ENCODE results near the gene LPCAT1. TPM values are rescaled to one million over a fixed set of nuclear protein-coding genes. Genes with fewer than 3 reads are reported as not detected.

LPCAT1 gene
- total RNA-seq, 4 donors from 2014 or later, result 18.9 to 47.5 (median 29.2) TPM

DNA sequence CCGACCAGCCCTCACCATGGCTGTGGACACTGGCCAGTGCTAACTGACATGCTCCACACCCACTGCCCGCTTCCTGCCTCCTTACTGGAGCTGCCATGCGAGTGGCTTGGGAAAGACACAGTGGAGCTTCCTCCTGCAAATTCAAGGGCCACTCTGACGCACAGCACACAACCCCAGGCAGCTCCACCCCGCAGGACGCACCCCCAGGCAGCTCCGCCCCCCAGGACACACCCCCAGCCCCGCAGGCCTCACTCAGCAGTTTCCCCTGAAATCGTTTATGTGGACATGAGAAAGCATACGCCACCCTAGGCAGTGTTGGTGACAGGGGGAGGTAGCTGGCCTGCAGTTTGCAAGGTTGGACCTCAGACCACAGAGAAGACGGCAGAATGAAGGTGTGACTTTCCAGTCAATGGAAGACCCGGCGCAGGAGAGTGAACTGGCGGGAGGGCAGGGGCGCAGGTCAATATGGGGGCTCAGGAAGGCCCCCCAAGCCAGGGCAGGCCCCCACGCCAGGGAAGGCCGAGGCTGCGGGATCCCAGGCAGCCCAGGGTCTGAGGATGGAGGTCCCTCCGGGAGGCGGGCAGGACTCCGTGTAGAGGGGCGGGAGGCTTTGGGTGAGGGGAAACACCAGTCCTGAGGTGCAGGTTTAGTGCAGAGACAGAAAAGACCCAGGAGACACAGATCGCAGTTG is 21.6 kb downstream of the LPCAT1 start:
- TF ChIP-seq, protein P1, sequence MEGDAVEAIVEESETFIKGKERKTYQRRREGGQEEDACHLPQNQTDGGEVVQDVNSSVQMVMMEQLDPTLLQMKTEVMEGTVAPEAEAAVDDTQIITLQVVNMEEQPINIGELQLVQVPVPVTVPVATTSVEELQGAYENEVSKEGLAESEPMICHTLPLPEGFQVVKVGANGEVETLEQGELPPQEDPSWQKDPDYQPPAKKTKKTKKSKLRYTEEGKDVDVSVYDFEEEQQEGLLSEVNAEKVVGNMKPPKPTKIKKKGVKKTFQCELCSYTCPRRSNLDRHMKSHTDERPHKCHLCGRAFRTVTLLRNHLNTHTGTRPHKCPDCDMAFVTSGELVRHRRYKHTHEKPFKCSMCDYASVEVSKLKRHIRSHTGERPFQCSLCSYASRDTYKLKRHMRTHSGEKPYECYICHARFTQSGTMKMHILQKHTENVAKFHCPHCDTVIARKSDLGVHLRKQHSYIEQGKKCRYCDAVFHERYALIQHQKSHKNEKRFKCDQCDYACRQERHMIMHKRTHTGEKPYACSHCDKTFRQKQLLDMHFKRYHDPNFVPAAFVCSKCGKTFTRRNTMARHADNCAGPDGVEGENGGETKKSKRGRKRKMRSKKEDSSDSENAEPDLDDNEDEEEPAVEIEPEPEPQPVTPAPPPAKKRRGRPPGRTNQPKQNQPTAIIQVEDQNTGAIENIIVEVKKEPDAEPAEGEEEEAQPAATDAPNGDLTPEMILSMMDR (IDR thresholded peaks at IDR 0.05; ENCODE audit: low read depth), result no peak

GRCh38 chr5:1501372-1502045 is 22.3 kb downstream of the LPCAT1 start:
- TF ChIP-seq, protein P1 (IDR thresholded peaks at IDR 0.05; ENCODE audit: low read depth), result no peak

- TF ChIP-seq, protein P1 (IDR thresholded peaks at IDR 0.05; ENCODE audit: low read depth), result no peak
Observed at GRCh38 chr5:1500411-1501091, 23.2 kb downstream of the LPCAT1 start.

DNA sequence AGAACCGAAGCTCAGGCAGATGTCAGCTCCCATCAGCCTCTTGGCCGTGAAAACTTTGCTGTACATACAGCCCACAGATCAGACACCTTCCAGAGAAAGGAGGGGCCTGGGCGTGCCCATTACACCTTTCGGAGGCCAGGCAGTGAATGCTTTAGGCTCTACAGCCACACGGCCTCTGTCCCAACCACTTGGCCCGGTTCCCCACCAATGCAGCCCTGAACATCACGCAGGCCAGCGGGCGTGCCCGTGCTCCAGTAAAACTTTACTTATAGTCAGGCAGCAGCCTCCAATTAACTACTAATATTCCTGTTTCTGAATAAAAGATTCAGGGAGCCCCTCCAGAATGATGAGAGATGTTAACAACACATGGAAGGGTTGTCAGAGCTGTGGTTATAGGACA is 23.9 kb downstream of the LPCAT1 start:
- TF ChIP-seq, protein P1 (IDR thresholded peaks at IDR 0.05; ENCODE audit: low read depth), result no peak

- TF ChIP-seq, protein P1 (IDR thresholded peaks at IDR 0.05; ENCODE audit: low read depth), result no peak
Observed at GRCh38 chr5:1498623-1499416, 24.9 kb downstream of the LPCAT1 start.

GRCh38 chr5:1497795-1498622 is 25.8 kb downstream of the LPCAT1 start:
- TF ChIP-seq, protein P1 (IDR thresholded peaks at IDR 0.05; ENCODE audit: low read depth), result no peak
